Breast epithelium (tissue), 3 donors: Measurements from ENCODE around the gene CD83.

ENCODE experiments used
- POLR2A ChIP-seq: fragments of 450-650 bp; IDR thresholded peaks from one replicate; pipeline ENCODE4 v1.6.1; 2016; ENCODE audit warnings: antibody characterized with exemption, mild to moderate bottlenecking, moderate library complexity
- POLR2AphosphoS5 ChIP-seq, 3 donors: sonication (generic); formaldehyde crosslinking; IDR thresholded peaks; one replicate each; pipeline ENCODE4 v1.6.1; 2017; ENCODE audit warnings: antibody characterized with exemption in 3 of 3
- TF ChIP-seq, protein P1 (sequence below), 3 donors: fragments of 450-650 bp; IDR thresholded peaks; one replicate each; pipeline ENCODE4 v1.5.1; 2016 to 2017; ENCODE audit warnings: antibody characterized with exemption in 3 of 3, mild to moderate bottlenecking in 3 of 3, moderate library complexity in 3 of 3

- TF ChIP-seq, protein P1, sequence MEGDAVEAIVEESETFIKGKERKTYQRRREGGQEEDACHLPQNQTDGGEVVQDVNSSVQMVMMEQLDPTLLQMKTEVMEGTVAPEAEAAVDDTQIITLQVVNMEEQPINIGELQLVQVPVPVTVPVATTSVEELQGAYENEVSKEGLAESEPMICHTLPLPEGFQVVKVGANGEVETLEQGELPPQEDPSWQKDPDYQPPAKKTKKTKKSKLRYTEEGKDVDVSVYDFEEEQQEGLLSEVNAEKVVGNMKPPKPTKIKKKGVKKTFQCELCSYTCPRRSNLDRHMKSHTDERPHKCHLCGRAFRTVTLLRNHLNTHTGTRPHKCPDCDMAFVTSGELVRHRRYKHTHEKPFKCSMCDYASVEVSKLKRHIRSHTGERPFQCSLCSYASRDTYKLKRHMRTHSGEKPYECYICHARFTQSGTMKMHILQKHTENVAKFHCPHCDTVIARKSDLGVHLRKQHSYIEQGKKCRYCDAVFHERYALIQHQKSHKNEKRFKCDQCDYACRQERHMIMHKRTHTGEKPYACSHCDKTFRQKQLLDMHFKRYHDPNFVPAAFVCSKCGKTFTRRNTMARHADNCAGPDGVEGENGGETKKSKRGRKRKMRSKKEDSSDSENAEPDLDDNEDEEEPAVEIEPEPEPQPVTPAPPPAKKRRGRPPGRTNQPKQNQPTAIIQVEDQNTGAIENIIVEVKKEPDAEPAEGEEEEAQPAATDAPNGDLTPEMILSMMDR (IDR thresholded peaks at IDR 0.05): no peak
- no peak for TF ChIP-seq POLR2A
- no peak for TF ChIP-seq POLR2AphosphoS5 (IDR thresholded peaks at IDR 0.05)
Observed at GRCh38 chr6:14126191-14126590, 8.6 kb downstream of the CD83 start.
